Neutrophil (primary cell): ENCODE data around the gene TEX12.

Source experiments
- H3K27ac ChIP-seq: fragments of 200-600 bp; sonication (generic); 2 replicates; pipeline ENCODE4 v1.5.1; 2016; ENCODE audit warnings: mild to moderate bottlenecking, moderate library complexity
- H3K27me3 ChIP-seq: fragments of 200-600 bp; sonication (generic); 2 replicates; pipeline ENCODE4 v1.6.0; 2016; ENCODE audit warnings: mild to moderate bottlenecking
- H3K36me3 ChIP-seq: fragments of 200-600 bp; sonication (generic); 2 replicates; pipeline ENCODE4 v1.5.1; 2017
- H3K4me1 ChIP-seq, 2 experiments: fragments of 200-600 bp in 1 of 2; sonication (generic) in 1 of 2; 1 replicate in 1 of 2; 2 replicates in 1 of 2; pipeline versions ENCODE4 v1.5.1 to v1.6.1; 2013 to 2016; ENCODE audit warnings: low read depth in 1 of 2, low read length in 1 of 2, mild to moderate bottlenecking in 1 of 2, moderate library complexity in 1 of 2; ENCODE audit not compliant: control insufficient read depth in 1 of 2, insufficient read depth in 1 of 2
- H3K4me3 ChIP-seq, 2 experiments: fragments of 200-600 bp in 1 of 2; sonication (generic) in 1 of 2; 1 replicate in 1 of 2; 2 replicates in 1 of 2; pipeline ENCODE4 v1.5.1; 2013 to 2016; ENCODE audit warnings: low read depth in 1 of 2, low read length in 1 of 2, mild to moderate bottlenecking in 1 of 2, moderate library complexity in 1 of 2
- H3K9me3 ChIP-seq: fragments of 200-600 bp; sonication (generic); 2 replicates; pipeline ENCODE4 v1.5.1; 2016
- TF ChIP-seq, protein P1 (sequence below): fragments of 200-600 bp; sonication (generic); IDR thresholded peaks from 2 replicates; pipeline ENCODE4 v1.5.1; 2016; ENCODE audit warnings: antibody characterized with exemption

The TEX12 gene

DNA sequence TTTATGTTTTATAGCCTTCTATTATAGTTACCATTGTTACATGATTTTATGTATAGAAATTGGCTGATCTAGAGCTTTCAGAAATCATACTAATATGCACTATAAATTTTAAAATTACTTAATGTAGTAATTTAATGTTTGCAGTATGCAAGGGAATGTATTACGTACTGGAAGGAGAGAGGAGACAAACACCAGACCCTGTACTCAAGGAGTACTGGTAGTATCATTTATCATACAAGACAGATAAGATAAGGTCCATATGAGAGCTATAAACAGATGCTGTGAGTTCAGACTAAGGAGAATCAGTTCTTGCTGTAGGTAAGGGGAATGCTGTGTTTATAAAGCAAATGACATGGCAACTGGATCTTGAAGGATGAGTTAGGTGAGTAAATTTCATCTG is 8.9 kb downstream of the TEX12 start:
- Histone ChIP-seq H3K4me1 (peaks cover 17 to 24% of the 10 kb centered on the region in 2 experiments), H3K36me3 (no peaks in the 10 kb centered on the region), H3K4me3 (no peak overlapping the region), H3K27me3 (no peaks in the 10 kb centered on the region), H3K27ac (no peak overlapping the region), H3K9me3 (no peaks in the 10 kb centered on the region)
- TF ChIP-seq, protein P1, sequence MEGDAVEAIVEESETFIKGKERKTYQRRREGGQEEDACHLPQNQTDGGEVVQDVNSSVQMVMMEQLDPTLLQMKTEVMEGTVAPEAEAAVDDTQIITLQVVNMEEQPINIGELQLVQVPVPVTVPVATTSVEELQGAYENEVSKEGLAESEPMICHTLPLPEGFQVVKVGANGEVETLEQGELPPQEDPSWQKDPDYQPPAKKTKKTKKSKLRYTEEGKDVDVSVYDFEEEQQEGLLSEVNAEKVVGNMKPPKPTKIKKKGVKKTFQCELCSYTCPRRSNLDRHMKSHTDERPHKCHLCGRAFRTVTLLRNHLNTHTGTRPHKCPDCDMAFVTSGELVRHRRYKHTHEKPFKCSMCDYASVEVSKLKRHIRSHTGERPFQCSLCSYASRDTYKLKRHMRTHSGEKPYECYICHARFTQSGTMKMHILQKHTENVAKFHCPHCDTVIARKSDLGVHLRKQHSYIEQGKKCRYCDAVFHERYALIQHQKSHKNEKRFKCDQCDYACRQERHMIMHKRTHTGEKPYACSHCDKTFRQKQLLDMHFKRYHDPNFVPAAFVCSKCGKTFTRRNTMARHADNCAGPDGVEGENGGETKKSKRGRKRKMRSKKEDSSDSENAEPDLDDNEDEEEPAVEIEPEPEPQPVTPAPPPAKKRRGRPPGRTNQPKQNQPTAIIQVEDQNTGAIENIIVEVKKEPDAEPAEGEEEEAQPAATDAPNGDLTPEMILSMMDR = no peak

DNA sequence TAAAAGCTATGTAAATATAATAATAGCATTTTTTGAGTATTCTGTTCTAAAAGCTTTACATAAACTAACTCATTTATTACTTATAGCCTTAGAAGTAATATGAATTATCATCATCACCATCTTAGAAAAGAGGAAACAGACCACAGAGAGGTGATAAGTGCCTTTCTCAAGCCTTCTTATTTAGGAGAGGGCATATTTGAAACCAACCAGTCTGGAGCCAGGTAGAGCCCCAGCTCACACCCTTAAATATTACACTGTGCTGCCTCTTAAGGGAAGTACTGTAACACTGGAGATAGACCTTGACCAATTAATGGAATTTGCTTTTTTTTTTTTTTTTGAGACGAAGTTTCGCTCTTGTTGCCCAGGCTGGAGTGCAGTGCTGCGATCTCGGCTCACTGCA is 10.4 kb downstream of the TEX12 start:
- H3K36me3 ChIP-seq = no peaks in the 10 kb centered on the region
- TF ChIP-seq, protein P1 = no peak
- H3K27ac ChIP-seq = no peak overlapping the region

DNA sequence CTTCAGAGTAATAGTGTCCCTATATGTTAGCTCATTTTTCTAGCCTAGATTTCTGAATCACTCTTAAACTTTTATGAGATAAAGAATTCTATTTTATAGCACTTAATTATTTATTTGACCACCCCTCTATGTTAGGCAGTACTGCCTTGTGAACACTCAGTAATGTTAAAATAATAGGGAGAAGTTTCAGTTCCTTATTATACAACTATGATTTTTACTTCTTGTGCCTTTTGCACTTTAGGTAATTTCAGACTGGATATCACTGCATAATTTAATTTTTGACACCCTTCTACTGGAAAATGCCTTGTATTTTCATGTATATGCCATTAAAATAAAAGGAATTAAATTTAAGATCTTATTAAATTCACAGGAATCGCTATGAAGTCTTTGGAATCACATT is 11.3 kb downstream of the TEX12 start:
- H3K27me3 ChIP-seq = no peaks in the 10 kb centered on the region
- TF ChIP-seq, protein P1 = no peak
- peaks cover 17 to 24% of the 10 kb centered on the region in 2 experiments for H3K4me1 ChIP-seq
- H3K4me3 ChIP-seq = no peak overlapping the region
- H3K9me3 ChIP-seq = no peaks in the 10 kb centered on the region
- no peaks in the 10 kb centered on the region for H3K36me3 ChIP-seq
- H3K27ac ChIP-seq = no peak overlapping the region

More for the DNA sequence above, 10.4 kb downstream of the TEX12 start:
- Histone ChIP-seq H3K9me3 (no peaks in the 10 kb centered on the region), H3K4me1 (peaks cover 17 to 24% of the 10 kb centered on the region in 2 experiments), H3K27me3 (no peaks in the 10 kb centered on the region), H3K4me3 (no peak overlapping the region)

DNA sequence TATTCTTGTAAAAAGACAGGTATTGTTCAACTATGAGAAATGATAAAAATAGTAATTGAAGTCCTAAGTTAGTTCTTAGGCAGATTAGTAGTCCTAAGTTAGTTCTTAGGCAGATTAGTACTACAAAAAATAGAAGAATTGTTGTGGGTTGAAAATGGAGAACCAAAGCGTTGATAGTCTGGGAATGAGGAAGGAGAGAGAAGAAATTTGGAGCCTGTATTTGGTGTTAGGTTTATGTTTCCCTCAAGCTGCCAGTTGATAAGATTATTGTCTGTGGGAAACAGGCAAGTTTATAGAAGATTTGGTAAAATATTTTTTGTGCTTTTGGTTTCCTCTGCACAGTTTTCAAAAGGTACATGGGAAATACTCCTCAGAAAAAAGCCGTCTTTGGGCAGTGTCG is 11.8 kb downstream of the TEX12 start:
- Histone ChIP-seq H3K27me3 (no peaks in the 10 kb centered on the region), H3K36me3 (no peaks in the 10 kb centered on the region), H3K4me3 (no peak overlapping the region), H3K9me3 (no peaks in the 10 kb centered on the region), H3K4me1 (peaks cover 17 to 24% of the 10 kb centered on the region in 2 experiments), H3K27ac (no peak overlapping the region)
- TF ChIP-seq, protein P1 = no peak

DNA sequence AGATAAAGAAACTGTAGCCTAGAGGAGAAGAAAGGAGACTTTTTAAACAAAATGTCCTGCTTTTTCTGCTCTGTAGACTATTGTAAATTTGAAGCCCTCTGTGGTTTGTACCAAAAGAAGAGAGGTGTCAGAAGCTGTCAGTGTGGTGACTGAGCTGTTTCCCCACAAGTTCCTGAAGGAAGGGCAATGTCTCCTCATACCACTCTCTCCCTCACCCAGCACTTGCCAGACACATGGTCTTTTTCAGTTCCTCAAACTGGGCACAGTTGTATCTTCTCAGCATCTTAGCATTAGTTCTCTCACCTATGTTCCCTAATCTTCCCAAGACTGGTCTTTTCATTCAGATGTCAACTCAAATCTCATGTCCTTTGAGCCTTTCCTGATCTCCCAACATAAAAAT is 12.4 kb downstream of the TEX12 start:
- Histone ChIP-seq H3K27me3 (no peaks in the 10 kb centered on the region), H3K4me3 (no peak overlapping the region), H3K27ac (no peak overlapping the region), H3K4me1 (peaks cover 17 to 24% of the 10 kb centered on the region in 2 experiments), H3K9me3 (no peaks in the 10 kb centered on the region), H3K36me3 (no peaks in the 10 kb centered on the region)
- TF ChIP-seq, protein P1 = no peak

DNA sequence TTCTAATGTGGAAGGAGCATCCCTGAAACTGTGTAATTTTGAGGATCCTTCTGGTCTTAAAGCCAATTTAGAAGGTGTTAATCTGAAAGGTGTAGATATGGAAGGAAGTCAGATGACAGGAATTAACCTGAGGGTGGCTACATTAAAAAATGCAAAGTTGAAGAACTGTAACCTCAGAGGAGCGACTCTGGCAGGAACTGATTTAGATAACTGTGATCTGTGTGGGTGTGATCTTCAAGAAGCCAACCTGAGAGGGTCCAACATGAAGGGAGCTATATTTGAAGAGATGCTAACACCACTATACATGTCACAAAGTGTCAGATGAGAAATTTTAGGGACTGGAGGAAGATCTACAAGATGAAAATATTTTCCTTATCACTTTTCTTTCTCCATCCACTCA is 15.7 kb downstream of the TEX12 start:
- H3K27me3 ChIP-seq = no peaks in the 10 kb centered on the region
- TF ChIP-seq, protein P1 = no peak
- H3K4me1 ChIP-seq = peaks cover 10 to 14% of the 10 kb centered on the region in 2 experiments
- H3K9me3 ChIP-seq = no peaks in the 10 kb centered on the region
- no peaks in the 10 kb centered on the region for H3K36me3 ChIP-seq
- no peak overlapping the region for H3K4me3 ChIP-seq
- no peak overlapping the region for H3K27ac ChIP-seq
